Ovary (tissue), 3 donors: ENCODE results near the gene PNMT.

Source experiments
- CTCF ChIP-seq, 3 donors: fragments of 450-650 bp in 2 of 3; fragments of 200-600 bp in 1 of 3; IDR thresholded peaks; one replicate each; pipeline versions ENCODE4 v1.5.1 to v1.8.0; 2016 to 2022; ENCODE audit warnings: antibody characterized with exemption in 3 of 3, mild to moderate bottlenecking in 1 of 3
- POLR2A ChIP-seq: fragments of 450-650 bp; IDR thresholded peaks from one replicate; pipeline ENCODE4 v1.6.1; 2017; ENCODE audit warnings: antibody characterized with exemption, mild to moderate bottlenecking, moderate library complexity
- donor health status: DM: no; HTN: no; CAD: no.

DNA sequence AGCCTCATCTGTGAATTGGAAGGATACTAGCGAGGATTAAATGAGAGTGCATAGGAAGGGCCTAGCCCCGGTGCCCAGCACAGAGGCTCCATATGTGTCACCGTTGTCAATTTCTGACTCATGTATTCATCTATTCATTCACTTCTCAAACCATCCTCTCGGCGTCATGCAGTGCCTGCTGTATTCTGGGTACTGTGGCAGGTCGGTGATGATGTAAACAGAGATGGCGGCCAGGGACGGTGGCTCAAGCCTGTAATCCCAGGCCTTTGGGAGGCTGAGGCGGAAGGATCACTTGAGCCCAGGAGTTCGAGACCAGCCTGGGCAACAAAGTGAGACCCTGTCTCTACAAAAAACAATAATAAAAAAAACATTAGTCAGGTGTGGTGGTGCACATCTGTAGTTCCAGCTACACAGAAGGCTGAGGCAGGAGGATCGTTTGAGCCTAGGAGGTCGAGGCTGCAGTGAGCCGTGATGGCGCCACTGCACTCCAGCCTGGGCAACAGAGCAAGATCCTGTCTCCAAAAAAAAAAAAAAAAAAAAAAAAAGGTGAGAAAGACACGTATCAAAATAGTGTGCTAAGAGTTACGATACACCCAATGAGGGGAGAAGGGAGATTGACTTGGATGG lies 45.8 kb upstream of the PNMT start:
- TF ChIP-seq CTCF (IDR thresholded peaks at IDR 0.05) (no peak), POLR2A (no peak)
